ENCODE measurements around the gene HYPK. TPM values are rescaled to one million over a fixed set of nuclear protein-coding genes. Genes with fewer than 3 reads are reported as not detected.

HYPK gene
- total and polyA plus RNA-seq, 2 experiments from 2014 or later: 7.2 to 40.1 TPM

DNA sequence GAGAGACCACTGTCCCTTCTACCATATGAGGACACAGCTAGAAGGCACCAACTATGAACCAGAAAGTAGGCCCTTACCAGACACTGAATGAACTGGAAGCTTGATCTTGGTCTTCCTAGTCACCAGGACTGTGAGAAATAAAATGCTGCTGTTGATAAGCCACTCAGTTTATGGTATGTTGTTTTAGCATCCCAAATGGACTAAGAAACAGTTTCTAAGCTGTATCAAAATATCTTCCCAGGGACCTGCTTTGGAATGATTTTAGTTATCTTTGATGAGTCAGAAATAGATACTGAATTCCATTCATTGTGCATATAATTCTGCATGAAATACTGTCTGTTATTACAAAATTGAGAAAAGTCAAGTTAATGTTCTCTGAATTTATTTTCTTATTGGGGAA is 45.0 kb downstream of the HYPK start:
- no peak overlapping the region for H3K4me3 Mint-ChIP-seq
- Histone ChIP-seq H3F3A (replicated peaks; ENCODE audit: low read depth) (no peaks in the 10 kb centered on the region), H3K4me1 (ENCODE audit: insufficient read depth) (no peaks in the 10 kb centered on the region), H3K79me2 (replicated peaks; ENCODE audit: insufficient read depth) (no peaks in the 10 kb centered on the region), H3K4me3 (no peak overlapping the region), H4K20me1 (replicated peaks; ENCODE audit: insufficient read depth) (no peaks in the 10 kb centered on the region), H3K27me3 (ENCODE audit: insufficient read depth) (no peaks in the 10 kb centered on the region), H3K36me3 (ENCODE audit: insufficient read depth) (peaks cover 3% of the 10 kb centered on the region; the same call in 1 of the 2 replicates), H3K9me2 (ENCODE audit: insufficient read depth) (no peaks in the 10 kb centered on the region), H2AFZ (no peak overlapping the region), H3K4me2 (no peak overlapping the region), H3K27ac (ENCODE audit: low read depth) (no peak overlapping the region)
- H3K36me3 Mint-ChIP-seq (ENCODE audit: low read depth): peaks cover 12% of the 10 kb centered on the region
- no peak for ATAC-seq
- no peak for DNase-seq (ENCODE audit: low spot score)
- H3K4me1 Mint-ChIP-seq: no peaks in the 10 kb centered on the region
- H3K27ac Mint-ChIP-seq: no peak overlapping the region
- H3K27me3 Mint-ChIP-seq (ENCODE audit: insufficient read depth, low read depth, poor library complexity): peaks cover 1% of the 10 kb centered on the region
- no peaks in the 10 kb centered on the region; the same call in 2 of the 3 replicates for H3K9me3 Mint-ChIP-seq
- TF ChIP-seq, protein P1, sequence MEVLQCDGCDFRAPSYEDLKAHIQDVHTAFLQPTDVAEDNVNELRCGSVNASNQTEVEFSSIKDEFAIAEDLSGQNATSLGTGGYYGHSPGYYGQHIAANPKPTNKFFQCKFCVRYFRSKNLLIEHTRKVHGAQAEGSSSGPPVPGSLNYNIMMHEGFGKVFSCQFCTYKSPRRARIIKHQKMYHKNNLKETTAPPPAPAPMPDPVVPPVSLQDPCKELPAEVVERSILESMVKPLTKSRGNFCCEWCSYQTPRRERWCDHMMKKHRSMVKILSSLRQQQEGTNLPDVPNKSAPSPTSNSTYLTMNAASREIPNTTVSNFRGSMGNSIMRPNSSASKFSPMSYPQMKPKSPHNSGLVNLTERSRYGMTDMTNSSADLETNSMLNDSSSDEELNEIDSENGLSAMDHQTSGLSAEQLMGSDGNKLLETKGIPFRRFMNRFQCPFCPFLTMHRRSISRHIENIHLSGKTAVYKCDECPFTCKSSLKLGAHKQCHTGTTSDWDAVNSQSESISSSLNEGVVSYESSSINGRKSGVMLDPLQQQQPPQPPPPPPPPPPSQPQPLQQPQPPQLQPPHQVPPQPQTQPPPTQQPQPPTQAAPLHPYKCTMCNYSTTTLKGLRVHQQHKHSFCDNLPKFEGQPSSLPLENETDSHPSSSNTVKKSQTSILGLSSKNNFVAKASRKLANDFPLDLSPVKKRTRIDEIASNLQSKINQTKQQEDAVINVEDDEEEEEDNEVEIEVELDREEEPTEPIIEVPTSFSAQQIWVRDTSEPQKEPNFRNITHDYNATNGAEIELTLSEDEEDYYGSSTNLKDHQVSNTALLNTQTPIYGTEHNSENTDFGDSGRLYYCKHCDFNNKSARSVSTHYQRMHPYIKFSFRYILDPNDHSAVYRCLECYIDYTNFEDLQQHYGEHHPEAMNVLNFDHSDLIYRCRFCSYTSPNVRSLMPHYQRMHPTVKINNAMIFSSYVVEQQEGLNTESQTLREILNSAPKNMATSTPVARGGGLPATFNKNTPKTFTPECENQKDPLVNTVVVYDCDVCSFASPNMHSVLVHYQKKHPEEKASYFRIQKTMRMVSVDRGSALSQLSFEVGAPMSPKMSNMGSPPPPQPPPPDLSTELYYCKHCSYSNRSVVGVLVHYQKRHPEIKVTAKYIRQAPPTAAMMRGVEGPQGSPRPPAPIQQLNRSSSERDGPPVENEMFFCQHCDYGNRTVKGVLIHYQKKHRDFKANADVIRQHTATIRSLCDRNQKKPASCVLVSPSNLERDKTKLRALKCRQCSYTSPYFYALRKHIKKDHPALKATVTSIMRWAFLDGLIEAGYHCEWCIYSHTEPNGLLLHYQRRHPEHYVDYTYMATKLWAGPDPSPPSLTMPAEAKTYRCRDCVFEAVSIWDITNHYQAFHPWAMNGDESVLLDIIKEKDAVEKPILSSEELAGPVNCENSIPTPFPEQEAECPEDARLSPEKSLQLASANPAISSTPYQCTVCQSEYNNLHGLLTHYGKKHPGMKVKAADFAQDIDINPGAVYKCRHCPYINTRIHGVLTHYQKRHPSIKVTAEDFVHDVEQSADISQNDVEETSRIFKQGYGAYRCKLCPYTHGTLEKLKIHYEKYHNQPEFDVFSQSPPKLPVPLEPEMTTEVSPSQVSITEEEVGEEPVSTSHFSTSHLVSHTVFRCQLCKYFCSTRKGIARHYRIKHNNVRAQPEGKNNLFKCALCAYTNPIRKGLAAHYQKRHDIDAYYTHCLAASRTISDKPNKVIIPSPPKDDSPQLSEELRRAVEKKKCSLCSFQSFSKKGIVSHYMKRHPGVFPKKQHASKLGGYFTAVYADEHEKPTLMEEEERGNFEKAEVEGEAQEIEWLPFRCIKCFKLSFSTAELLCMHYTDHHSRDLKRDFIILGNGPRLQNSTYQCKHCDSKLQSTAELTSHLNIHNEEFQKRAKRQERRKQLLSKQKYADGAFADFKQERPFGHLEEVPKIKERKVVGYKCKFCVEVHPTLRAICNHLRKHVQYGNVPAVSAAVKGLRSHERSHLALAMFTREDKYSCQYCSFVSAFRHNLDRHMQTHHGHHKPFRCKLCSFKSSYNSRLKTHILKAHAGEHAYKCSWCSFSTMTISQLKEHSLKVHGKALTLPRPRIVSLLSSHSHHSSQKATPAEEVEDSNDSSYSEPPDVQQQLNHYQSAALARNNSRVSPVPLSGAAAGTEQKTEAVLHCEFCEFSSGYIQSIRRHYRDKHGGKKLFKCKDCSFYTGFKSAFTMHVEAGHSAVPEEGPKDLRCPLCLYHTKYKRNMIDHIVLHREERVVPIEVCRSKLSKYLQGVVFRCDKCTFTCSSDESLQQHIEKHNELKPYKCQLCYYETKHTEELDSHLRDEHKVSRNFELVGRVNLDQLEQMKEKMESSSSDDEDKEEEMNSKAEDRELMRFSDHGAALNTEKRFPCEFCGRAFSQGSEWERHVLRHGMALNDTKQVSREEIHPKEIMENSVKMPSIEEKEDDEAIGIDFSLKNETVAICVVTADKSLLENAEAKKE (CRISPR knock-in tag; IDR thresholded peaks at IDR 0.05): no peak
- TF ChIP-seq NANOG (IDR thresholded peaks at IDR 0.05; ENCODE audit: borderline replicate concordance) (no peak), EZH2phosphoT487 (IDR thresholded peaks at IDR 0.05; ENCODE audit: unreplicated experiment) (no peak), CREB1 (CRISPR knock-in tag; IDR thresholded peaks at IDR 0.05; ENCODE audit: low read depth) (no peak), POLR2AphosphoS5 (IDR thresholded peaks at IDR 0.05; ENCODE audit: low read depth) (no peak)
- TF ChIP-seq, protein P2, sequence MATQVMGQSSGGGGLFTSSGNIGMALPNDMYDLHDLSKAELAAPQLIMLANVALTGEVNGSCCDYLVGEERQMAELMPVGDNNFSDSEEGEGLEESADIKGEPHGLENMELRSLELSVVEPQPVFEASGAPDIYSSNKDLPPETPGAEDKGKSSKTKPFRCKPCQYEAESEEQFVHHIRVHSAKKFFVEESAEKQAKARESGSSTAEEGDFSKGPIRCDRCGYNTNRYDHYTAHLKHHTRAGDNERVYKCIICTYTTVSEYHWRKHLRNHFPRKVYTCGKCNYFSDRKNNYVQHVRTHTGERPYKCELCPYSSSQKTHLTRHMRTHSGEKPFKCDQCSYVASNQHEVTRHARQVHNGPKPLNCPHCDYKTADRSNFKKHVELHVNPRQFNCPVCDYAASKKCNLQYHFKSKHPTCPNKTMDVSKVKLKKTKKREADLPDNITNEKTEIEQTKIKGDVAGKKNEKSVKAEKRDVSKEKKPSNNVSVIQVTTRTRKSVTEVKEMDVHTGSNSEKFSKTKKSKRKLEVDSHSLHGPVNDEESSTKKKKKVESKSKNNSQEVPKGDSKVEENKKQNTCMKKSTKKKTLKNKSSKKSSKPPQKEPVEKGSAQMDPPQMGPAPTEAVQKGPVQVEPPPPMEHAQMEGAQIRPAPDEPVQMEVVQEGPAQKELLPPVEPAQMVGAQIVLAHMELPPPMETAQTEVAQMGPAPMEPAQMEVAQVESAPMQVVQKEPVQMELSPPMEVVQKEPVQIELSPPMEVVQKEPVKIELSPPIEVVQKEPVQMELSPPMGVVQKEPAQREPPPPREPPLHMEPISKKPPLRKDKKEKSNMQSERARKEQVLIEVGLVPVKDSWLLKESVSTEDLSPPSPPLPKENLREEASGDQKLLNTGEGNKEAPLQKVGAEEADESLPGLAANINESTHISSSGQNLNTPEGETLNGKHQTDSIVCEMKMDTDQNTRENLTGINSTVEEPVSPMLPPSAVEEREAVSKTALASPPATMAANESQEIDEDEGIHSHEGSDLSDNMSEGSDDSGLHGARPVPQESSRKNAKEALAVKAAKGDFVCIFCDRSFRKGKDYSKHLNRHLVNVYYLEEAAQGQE (IDR thresholded peaks at IDR 0.05; ENCODE audit: unreplicated experiment): no peak
